GM06990 (cell line): ENCODE data around the gene RGS17.

Experiments
- DNase-seq: peaks from one replicate; pipeline ENCODE4 v3.0.0-alpha.2; 2011; ENCODE audit not compliant: insufficient read length; ENCODE audit errors: extremely low read depth
- H3K27me3 ChIP-seq: replicated peaks from 2 replicates; pipeline ENCODE4 v1.6.0; 2011; ENCODE audit warnings: low read length; ENCODE audit not compliant: control insufficient read depth, insufficient read depth
- H3K36me3 ChIP-seq: 2 replicates; pipeline ENCODE4 v1.5.1; 2011; ENCODE audit warnings: low read length; ENCODE audit not compliant: control insufficient read depth, insufficient read depth
- H3K4me3 ChIP-seq: replicated peaks from 2 replicates; pipeline ENCODE4 v1.5.1; 2011; ENCODE audit warnings: low read depth, mild to moderate bottlenecking, control low read depth, low read length
- TF ChIP-seq, protein P1 (sequence below): IDR thresholded peaks from 2 replicates; pipeline ENCODE4 v1.5.1; 2011; ENCODE audit warnings: low read length, control low read depth, mild to moderate bottlenecking, inconsistent platforms; ENCODE audit not compliant: insufficient read depth, poor library complexity, severe bottlenecking

The RGS17 gene, protein sequence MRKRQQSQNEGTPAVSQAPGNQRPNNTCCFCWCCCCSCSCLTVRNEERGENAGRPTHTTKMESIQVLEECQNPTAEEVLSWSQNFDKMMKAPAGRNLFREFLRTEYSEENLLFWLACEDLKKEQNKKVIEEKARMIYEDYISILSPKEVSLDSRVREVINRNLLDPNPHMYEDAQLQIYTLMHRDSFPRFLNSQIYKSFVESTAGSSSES

DNA sequence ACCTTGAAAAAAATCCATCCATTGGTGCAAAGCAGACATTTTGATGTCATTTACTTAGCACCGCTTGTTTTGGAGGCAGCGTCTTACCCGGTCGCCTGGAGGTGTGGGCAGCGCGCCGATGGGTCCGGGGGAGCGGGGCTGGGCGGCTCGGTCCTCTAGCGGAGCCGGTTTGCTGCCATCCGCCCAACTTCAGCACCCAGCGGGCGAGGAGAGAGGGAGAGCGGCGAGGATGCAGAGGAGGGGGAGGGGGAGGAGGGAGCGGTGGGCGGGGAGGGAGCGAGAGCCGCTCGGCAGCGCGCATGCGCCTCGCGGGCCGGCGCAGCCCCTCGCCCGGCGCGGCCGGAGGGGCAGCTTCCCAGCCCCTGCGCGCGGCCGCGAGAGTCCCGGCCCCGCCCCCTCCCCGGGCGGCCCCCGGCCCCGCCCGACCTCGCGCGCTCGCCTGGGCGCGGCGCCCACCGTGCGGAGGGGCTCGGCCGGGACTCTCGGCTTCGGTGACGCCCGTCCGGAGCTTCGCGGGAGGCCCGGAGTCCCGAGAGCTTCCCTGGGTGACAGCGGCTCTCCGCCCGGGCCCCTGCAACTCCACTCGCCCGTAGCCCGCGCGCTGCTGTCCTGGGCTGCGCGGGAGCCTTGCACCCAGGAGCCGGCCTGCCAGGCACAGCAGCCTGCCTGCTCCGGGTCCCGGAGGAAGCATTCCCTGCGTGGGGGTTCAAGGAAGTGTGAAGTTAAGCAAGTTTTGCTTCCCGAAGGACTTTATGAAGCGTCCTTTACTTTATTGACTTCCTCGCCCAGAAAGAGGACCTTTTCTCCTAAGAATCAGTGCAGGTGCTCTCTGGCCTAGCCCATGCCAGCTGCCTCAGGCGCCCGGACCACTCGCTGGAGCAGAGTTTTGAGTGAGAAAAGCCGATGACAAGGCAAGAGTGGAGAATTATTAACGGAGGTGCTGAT, at the start of gene RGS17:
Gene RGS17 (minus strand): TSS at position 246 of the 945 bp plus-strand sequence. CDS start 87,264 bp downstream, outside the sequence.
- Histone ChIP-seq H3K36me3 (no peaks in the 10 kb centered on the region), H3K4me3 (peak within 1 kb of the TSS; percentile 60), H3K27me3 (no peaks in the 10 kb centered on the region; the same call in 1 of the 2 replicates)
- DNase-seq, result peak; percentile 33
- TF ChIP-seq, protein P1, sequence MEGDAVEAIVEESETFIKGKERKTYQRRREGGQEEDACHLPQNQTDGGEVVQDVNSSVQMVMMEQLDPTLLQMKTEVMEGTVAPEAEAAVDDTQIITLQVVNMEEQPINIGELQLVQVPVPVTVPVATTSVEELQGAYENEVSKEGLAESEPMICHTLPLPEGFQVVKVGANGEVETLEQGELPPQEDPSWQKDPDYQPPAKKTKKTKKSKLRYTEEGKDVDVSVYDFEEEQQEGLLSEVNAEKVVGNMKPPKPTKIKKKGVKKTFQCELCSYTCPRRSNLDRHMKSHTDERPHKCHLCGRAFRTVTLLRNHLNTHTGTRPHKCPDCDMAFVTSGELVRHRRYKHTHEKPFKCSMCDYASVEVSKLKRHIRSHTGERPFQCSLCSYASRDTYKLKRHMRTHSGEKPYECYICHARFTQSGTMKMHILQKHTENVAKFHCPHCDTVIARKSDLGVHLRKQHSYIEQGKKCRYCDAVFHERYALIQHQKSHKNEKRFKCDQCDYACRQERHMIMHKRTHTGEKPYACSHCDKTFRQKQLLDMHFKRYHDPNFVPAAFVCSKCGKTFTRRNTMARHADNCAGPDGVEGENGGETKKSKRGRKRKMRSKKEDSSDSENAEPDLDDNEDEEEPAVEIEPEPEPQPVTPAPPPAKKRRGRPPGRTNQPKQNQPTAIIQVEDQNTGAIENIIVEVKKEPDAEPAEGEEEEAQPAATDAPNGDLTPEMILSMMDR, result no peak

DNA sequence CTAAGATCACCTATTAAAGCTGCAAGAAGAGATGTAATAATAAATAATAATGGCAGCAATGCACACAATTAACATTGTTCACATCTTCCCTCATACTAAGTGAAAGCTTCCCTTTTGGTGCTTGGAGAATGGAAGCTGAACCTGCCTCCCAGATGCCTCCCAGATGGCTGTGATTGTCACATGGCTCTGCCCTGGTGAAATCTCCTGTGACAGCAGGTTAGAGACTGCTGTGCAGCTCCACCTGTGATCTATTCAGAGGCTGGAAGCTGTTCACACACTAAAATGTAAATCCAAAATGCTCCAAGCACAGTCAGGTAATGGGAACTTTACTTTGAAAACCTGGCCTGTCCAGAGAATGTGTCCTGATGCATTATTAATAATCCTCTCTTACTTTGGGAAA, 41.7 kb upstream of the RGS17 start:
- H3K27me3 ChIP-seq, result no peaks in the 10 kb centered on the region
- no peak overlapping the region for H3K4me3 ChIP-seq
- TF ChIP-seq, protein P1, result no peak
- no peak for DNase-seq
- H3K36me3 ChIP-seq, result no peaks in the 10 kb centered on the region

DNA sequence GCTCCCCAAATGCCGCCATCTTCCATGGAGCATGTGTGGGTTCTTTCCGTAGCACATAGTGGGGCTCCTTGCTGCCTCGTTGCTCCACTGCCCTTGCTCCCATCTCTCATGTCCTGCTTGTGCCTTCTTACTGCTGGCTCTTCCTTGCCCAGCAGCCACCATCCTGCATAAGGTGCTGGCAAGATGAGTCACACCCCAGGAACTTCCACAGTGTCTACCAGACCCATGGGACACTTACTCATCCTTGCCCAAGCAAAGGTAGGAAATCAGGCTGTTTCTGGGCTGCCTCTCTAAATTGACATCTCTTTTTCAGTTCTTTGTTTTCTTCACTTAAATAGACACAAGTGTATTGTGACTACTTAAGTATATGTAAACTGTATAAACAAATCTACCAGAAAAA, 39.4 kb upstream of the RGS17 start:
- TF ChIP-seq, protein P1, result no peak
- Histone ChIP-seq H3K27me3 (no peaks in the 10 kb centered on the region), H3K36me3 (no peaks in the 10 kb centered on the region), H3K4me3 (no peak overlapping the region)
- no peak for DNase-seq

DNA sequence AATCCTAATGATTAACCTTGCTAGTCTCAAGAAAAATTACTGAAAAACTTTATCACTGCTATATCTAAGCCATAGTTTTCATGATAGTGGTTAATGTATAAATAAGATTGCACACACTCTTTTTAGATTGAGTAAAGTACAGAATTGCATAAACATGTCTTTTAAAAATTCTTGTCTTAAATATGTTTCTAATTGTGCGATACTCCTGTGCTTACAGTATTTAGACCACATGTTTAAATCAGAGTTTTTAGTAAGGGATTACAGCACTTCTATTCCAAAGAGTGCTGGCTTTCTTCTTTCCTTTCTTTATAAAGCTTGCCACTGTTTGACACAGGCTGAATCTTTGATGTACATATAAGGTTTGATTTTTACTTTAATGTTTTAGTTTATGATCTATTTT, 36.8 kb upstream of the RGS17 start:
- H3K4me3 ChIP-seq, result no peak overlapping the region
- no peak for DNase-seq
- H3K27me3 ChIP-seq, result no peaks in the 10 kb centered on the region; the same call in 1 of the 2 replicates
- TF ChIP-seq, protein P1, result no peak
- H3K36me3 ChIP-seq, result no peaks in the 10 kb centered on the region

DNA sequence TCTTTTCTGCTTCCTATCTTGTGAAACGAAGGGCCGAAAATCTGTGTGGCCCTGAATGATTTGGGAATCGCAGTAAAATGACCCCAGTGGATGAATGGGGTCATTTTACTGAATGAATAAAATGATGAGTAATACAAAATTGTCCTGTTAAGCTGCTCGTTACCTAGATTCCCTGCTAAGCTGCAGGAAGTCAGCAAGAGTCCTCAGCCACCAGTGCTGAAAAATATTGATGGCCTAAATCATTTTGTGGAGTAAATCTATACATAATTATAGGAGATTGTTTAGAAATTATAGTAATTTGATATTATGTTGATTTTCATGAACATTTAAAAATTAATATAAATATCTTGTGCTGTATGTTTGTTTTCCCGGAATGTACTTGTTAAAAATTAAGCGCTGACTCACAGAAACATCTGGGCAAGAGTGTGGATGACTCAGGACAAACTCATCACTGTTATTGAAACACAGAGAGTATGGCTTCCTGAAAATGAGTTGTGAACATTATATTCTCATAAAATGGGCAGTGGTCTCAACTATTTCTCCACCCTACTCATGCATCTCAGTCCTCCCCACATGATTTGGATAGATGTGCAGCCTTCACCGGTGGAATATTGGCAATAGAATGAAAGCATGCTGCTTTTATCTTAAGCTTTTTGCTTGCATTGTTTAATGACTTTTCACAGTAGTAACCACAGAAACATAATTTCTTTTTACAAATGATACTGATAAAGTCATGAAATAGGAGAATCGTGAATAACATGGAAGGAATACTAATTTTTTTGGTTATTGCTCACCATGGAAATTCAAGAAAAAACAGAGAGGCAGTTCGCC, 36.2 kb upstream of the RGS17 start:
- no peak for DNase-seq
- Histone ChIP-seq H3K36me3 (no peaks in the 10 kb centered on the region), H3K4me3 (no peak overlapping the region), H3K27me3 (no peaks in the 10 kb centered on the region; the same call in 1 of the 2 replicates)
- TF ChIP-seq, protein P1, result no peak
